Kidney (tissue), 14 donors: ENCODE data around the gene TMTC1. TPM values are rescaled to one million over a fixed set of nuclear protein-coding genes. Genes with fewer than 3 reads are reported as not detected.
A peak's percentile ranks its signal among the peaks of the same experiment; 100 is the strongest.

Source experiments
- DNase-seq, 5 donors: peaks; one replicate each; pipeline ENCODE4 v3.0.0-alpha.2; 2013 to 2020
- FAIRE-seq: peaks from 2 replicates; lab custom pipeline; 2012; peaks lifted over from hg19 to GRCh38; lab: Jason Lieb, UNC
- H3K27ac ChIP-seq, 2 donors: one replicate each; pipeline ENCODE4 v1.7.0; 2013; ENCODE audit warnings: low read depth in 2 of 2, low read length in 2 of 2, inconsistent platforms in 1 of 2
- H3K27me3 ChIP-seq: one replicate; pipeline ENCODE4 v1.7.1; 2013; ENCODE audit warnings: low read length, inconsistent platforms; ENCODE audit not compliant: control insufficient read depth, insufficient read depth
- H3K36me3 ChIP-seq, 3 donors: one replicate each; pipeline versions ENCODE4 v1.7.0 to v1.7.1; 2013; ENCODE audit warnings: low read length in 3 of 3, control low read depth in 1 of 3, inconsistent platforms in 1 of 3; ENCODE audit not compliant: insufficient read depth in 3 of 3, control insufficient read depth in 2 of 3
- H3K4me1 ChIP-seq, 3 donors: one replicate each; pipeline versions ENCODE4 v1.7.0 to v1.7.1; 2013; ENCODE audit warnings: low read length in 3 of 3, inconsistent platforms in 1 of 3, low read depth in 1 of 3; ENCODE audit not compliant: control insufficient read depth in 2 of 3, insufficient read depth in 2 of 3
- H3K4me3 ChIP-seq, 3 donors: one replicate each; pipeline versions ENCODE4 v1.7.0 to v1.8.1; 2013; ENCODE audit warnings: low read length in 3 of 3, control low read depth in 1 of 3, inconsistent platforms in 1 of 3
- H3K9ac ChIP-seq, 3 donors: one replicate each; pipeline versions ENCODE4 v1.7.0 to v1.7.1; 2013; ENCODE audit warnings: low read length in 3 of 3, control low read depth in 1 of 3, inconsistent platforms in 1 of 3
- H3K9me3 ChIP-seq, 3 donors: one replicate each; pipeline versions ENCODE4 v1.7.0 to v1.7.1; 2013; ENCODE audit warnings: low read length in 3 of 3, control low read depth in 1 of 3, inconsistent platforms in 1 of 3; ENCODE audit not compliant: control insufficient read depth in 2 of 3, insufficient read depth in 1 of 3
- intact Hi-C: fragments of 100-400 bp; cut with DNase I; formaldehyde crosslinking; loops from one replicate; pipeline ENCODE4 v1.11.1; 2022
- polyA plus RNA-seq: library from polyadenylated mRNA; stranded (reverse); fragments of 350-450 nt; fragmentation: Illumina TruSeq; extraction: RNeasy Lipid Tissue Mini Kit (QIAGEN cat#74804); gene quantifications from one replicate; pipeline ENCODE4 v1.2.3, GENCODE V29; 2014; ENCODE audit warnings: low read depth, low replicate concordance; ENCODE audit not compliant: insufficient read depth
- total RNA-seq: library from RNA; stranded (reverse); fragmentation: NEBNext Ultra II Directional; extraction: Animal tissue kit (Norgen Biotek cat#: 25700); gene quantifications from one replicate; pipeline ENCODE4 v1.2.1, GENCODE V29; 2021
- TF ChIP-seq, protein P1 (sequence below): IDR thresholded peaks from 3 replicates; pipeline ENCODE4 v1.5.1; 2012; ENCODE audit warnings: mild to moderate bottlenecking, moderate library complexity, borderline replicate concordance; ENCODE audit not compliant: insufficient read depth; ENCODE audit errors: extremely low read depth
- donor health status: control.
- donor health status: control.
- donor health status: control.
- donor health status: control.
- donor health status: control.
- donor health status: DM: yes; HTN: yes; CAD: no.
- donor health status: Normal renal cell carcinoma (clear cell type).

The TMTC1 gene
- total and polyA plus RNA-seq, 2 donors from 2014 or later: 10.9 to 58.8 TPM

DNA sequence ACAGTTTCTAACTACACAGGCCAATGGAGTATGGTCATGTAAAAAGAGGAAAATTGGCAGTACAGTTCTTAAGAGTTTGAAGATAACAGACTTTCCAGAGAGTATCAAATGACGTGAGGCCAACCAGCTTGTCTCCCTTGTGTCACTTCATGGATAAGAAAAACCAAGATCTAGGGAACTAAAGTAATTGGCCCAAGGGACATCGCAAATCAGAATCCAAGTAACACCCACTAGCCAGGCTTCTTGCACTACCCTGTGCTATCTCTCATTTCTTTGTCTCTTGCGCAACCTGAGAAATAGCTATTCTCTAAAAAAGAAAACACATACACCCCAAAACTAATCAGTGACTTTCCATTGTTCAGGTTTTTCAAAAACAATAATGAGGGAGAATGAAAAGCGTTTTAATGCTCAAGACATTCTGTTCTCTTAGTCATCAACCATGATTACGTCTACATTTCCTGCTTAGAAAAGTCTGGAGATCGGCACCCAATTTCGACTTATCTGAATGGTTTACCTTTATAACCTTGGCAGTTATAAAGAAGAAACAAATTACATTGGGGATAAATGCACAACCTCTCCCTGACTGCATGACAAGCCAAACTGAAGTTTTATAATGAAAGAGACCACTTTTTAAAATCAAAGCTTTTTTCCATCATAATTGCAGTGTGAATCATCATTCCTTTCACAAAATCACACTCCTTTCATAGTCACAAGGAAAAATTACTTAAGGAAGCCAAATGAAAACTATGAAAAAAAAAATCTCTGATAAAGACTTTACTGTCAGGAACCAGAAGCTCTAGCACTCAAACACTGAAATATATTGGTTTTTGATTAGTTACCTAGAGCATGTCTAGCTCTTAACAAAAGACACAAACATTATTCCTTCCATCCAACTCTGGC lies 42.1 kb downstream of the TMTC1 start:
- peak overlapping the region; percentile 3 to 26 for H3K27ac ChIP-seq
- H3K27me3 ChIP-seq: no peaks in the 10 kb centered on the region
- H3K9ac ChIP-seq: no peak overlapping the region
- FAIRE-seq: no peak
- intact Hi-C loops: no loop called here
- no peaks in the 10 kb centered on the region for H3K4me1 ChIP-seq
- no peaks in the 10 kb centered on the region for H3K9me3 ChIP-seq
- H3K36me3 ChIP-seq: no peaks in the 10 kb centered on the region
- DNase-seq: no peak
- TF ChIP-seq, protein P1, sequence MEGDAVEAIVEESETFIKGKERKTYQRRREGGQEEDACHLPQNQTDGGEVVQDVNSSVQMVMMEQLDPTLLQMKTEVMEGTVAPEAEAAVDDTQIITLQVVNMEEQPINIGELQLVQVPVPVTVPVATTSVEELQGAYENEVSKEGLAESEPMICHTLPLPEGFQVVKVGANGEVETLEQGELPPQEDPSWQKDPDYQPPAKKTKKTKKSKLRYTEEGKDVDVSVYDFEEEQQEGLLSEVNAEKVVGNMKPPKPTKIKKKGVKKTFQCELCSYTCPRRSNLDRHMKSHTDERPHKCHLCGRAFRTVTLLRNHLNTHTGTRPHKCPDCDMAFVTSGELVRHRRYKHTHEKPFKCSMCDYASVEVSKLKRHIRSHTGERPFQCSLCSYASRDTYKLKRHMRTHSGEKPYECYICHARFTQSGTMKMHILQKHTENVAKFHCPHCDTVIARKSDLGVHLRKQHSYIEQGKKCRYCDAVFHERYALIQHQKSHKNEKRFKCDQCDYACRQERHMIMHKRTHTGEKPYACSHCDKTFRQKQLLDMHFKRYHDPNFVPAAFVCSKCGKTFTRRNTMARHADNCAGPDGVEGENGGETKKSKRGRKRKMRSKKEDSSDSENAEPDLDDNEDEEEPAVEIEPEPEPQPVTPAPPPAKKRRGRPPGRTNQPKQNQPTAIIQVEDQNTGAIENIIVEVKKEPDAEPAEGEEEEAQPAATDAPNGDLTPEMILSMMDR: no peak
- H3K4me3 ChIP-seq: no peak overlapping the region

DNA sequence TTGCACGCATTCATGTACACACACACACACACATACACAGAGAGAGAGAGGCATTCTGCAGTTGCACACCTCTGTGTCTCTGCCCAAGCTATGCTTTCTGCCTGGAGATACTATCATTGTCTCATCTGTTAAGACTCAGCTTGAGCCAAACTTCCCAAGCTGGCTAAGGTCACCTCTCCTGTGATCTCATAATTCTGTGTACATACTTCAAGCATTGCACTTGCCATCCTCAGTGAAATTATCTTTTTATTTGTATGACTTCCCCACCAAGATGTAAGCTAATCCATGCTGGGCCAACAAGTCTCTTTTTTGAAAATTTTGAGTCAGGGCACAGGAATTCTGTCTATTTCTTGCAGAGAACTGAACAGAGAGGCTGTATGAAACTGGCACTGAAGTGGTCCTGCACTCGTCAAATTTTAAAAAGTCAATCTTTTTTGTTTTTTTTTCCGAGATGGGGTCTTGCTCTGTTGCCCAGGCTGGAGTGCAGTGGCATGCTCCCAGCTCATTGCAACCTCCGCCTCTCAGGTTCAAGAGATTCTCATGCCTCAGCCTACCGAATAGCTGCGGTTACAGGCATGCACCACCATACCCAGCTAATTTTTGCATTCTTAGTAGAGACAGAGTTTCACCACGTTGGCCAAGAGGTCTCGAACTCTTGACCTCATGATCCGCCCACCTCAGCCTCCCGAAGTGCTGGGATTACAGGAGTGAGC lies 44.3 kb downstream of the TMTC1 start:
- H3K4me3 ChIP-seq: no peak overlapping the region
- FAIRE-seq: no peak

DNA sequence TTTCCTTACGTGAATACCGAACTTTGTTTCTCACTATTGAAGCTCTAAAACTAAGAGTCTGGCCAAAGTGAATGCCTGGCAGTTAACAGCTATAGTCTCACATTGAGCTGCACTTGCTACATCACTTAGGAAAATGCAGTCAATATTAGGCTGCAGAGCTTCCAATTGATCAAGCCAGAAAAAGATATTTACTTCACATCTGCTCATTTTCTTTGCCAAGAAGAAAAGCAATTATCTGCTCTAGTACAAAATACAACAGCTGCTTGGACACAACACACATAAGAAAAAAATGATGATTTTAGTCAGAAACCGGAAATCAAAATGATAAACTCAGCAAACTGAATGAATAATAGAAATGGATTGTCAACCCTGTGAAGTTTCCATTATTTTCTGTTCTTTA lies 45.4 kb downstream of the TMTC1 start:
- no peak overlapping the region for H3K27ac ChIP-seq
- H3K36me3 ChIP-seq: no peaks in the 10 kb centered on the region
- DNase-seq (no peak), FAIRE-seq (peak; percentile 8)
- H3K27me3 ChIP-seq: no peaks in the 10 kb centered on the region
- no peaks in the 10 kb centered on the region for H3K9me3 ChIP-seq
- TF ChIP-seq, protein P1: no peak
- no peaks in the 10 kb centered on the region for H3K4me1 ChIP-seq
- H3K9ac ChIP-seq: no peak overlapping the region
- intact Hi-C loops: no loop called here
- no peak overlapping the region for H3K4me3 ChIP-seq

More for the DNA sequence above, 44.3 kb downstream of the TMTC1 start:
- Histone ChIP-seq H3K27me3 (no peaks in the 10 kb centered on the region), H3K4me1 (no peaks in the 10 kb centered on the region), H3K36me3 (no peaks in the 10 kb centered on the region), H3K9me3 (no peaks in the 10 kb centered on the region), H3K27ac (no peak overlapping the region), H3K9ac (no peak overlapping the region)
- TF ChIP-seq, protein P1: no peak
- intact Hi-C loops: no loop called here
- DNase-seq: no peak
